GM21528 (cell line): ENCODE measurements around the gene ZNF22.
A peak's percentile ranks its signal among the peaks of the same experiment; 100 is the strongest.

ENCODE experiments used
- ATAC-seq: cut with Tn5 transposase; IDR thresholded peaks from one replicate; pipeline ENCODE4 v1.9.1; 2021; ENCODE audit warnings: mild to moderate bottlenecking, moderate library complexity; ENCODE audit not compliant: unreplicated experiment, low FRiP score

The ZNF22 gene

DNA sequence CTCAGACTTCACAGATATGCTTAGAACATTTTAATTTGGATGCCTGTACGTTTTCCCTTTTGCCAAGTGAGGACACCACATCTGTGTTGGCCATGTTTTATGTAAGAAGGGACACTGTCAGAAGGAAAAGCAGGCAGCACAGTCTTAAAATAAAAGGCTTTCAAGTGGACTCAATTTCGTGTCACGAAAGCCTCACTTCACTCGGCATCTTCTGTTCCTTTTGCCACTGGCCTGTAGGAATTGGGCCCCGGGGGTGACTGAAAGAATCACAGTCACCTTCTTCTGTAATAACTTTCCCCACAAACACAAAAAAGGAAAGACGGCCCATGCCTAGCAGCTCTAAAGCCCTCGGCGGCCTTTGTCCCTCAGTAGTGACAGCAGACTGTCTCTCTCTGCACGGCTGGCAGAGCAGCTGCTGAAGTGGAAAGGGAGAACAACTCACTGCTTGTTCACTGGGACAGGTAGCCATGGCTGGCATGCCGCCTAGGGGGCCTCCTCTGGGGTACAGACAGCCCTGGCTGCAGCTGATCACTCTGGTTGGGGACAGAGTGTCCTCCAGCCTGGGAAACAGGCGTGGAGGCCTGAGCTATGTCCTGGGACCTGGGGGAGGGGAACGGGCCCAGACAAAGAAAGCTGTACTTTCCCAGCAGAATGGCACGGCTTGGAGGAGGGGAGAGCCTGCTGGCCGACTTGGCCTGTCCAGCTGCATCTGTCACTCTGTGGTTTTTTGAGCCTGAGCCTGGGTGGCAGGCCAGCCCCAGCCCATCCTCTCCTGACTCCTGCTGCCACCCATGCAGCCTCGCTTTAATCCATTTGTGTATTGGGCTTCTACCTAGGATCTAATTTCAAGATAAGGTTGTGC is 36.7 kb upstream of the ZNF22 start:
- ATAC-seq = no peak

GRCh38 chr10:44965104-44965503 is 35.6 kb upstream of the ZNF22 start:
- ATAC-seq = no peak

DNA sequence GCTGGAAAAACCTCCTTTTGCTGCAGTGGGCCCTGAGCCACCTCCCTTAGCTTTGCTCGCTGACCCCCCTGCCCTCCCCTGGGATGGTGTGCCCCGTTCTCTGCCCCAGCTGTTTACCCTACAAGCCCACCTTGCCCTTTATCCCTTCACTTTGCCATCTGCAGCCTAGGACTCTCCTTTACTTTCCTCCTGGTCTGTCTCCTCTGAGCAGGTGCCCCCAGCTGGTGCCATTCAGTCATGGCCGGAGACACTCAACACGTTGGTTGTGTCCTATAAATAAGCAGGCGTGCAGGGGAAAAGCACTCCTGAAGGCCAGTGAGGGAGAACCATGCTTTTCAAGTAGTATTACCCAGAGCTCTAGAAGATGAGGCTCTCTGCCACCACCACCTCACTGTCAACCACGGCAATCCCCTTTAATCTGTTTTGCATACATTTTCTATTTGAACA is 35.0 kb upstream of the ZNF22 start:
- peak; percentile 41 for ATAC-seq

GRCh38 chr10:44966129-44966815 is 34.5 kb upstream of the ZNF22 start:
- peak; percentile 31 for ATAC-seq

GRCh38 chr10:44966816-44967509 is 33.8 kb upstream of the ZNF22 start:
- no peak for ATAC-seq

- no peak for ATAC-seq
Observed at GRCh38 chr10:44967616-44968015, 33.1 kb upstream of the ZNF22 start.

GRCh38 chr10:44968091-44968490 is 32.6 kb upstream of the ZNF22 start:
- no peak for ATAC-seq

GRCh38 chr10:44968500-44969400 is 32.0 kb upstream of the ZNF22 start:
- no peak for ATAC-seq

- ATAC-seq = no peak
Observed at GRCh38 chr10:44969854-44970253, 30.9 kb upstream of the ZNF22 start.

DNA sequence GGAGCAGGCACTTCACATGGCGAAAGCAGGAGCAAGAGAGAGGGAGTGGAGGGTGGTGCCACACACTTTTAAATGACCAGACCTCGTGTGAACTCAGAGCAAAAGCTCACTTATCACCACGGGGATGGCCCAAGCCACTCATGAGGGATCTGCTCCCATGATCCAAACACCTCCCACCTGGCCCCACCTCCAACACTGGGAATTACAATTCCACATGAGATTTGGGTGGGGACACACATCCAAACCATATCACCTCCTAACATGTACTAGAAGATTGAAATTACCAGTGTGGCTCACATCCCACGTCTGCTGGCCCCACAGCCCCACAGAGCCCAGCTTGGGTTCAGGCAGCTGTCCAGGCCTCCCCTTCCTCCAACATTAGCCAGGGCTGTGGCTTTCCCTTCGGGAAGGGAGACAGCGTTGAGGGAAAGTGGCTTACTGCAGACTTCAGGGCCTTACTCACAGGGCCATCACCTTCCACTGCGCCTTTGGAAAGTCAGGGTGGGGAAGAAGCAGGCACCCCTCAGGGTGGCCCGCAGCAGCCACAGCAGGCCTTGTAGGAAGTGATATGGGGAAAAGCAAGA is 29.8 kb upstream of the ZNF22 start:
- ATAC-seq = no peak

- no peak for ATAC-seq
Observed at GRCh38 chr10:44971434-44971833, 29.3 kb upstream of the ZNF22 start.

DNA sequence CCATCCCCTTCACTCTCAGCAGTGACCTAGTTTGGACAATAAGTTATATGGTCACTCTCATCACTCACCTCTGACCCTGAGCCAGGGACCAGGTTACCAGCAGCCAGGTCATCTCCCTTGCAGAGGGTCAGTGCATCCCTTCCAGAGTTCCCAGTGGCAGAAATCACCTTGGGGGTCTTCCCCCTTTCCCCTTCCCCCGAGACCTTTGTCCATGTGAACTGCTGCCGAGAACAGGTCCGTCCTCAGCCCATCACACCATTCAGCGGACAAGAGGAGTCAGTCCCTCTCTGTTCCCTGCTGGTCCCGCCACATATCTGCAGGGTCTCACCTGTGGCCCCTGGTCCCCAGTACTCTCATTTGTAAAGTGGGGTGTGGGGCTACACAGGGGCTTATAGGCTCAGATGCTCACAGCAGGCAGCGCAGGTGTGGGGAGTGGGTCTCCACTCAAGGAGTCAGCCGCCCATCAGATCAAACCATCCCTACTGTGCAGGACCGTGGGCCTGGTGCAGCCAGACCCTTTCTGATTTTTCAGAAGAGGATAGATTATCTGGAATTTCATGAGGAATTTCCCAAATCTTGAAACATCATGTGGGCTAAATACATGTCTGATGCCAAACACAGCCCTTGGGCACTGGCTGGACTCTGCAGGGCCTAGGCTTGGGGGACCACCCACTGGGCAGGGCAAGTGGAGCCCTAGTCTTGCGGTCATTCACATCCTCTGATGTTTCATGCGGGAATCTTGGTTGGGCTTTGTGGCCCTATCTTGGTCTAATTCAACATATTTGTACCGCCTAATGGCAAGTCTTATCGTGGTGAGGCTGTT is 28.6 kb upstream of the ZNF22 start:
- no peak for ATAC-seq

- no peak for ATAC-seq
Observed at GRCh38 chr10:44972874-44973306, 27.8 kb upstream of the ZNF22 start.

- peak; percentile 29 for ATAC-seq
Observed at GRCh38 chr10:44973323-44974081, 27.2 kb upstream of the ZNF22 start.

- ATAC-seq = peak; percentile 2
Observed at GRCh38 chr10:44974082-44974627, 26.6 kb upstream of the ZNF22 start.

GRCh38 chr10:44974628-44975430 is 25.9 kb upstream of the ZNF22 start:
- ATAC-seq = peak; percentile 72
